WTC11 (cell line): Measurements from ENCODE around the gene TEX51. TPM values are rescaled to one million over a fixed set of nuclear protein-coding genes. Genes with fewer than 3 reads are reported as not detected.

Experiments
- ATAC-seq: fragments of 200-7000 bp; cut with Tn5 transposase; 2 replicates; pipeline ENCODE4 v1.10.0; 2021; ENCODE audit warnings: mild to moderate bottlenecking, moderate library complexity
- CTCF ChIA-PET: fragments of 300-600 bp; sonication (Branson Sonifier 250); formaldehyde crosslinking; loops from one replicate; lab custom pipeline; 2021; ENCODE audit warnings: antibody characterized with exemption; lab: Charles Lee
- POLR2A ChIA-PET: fragments of 350-600 bp; sonication (Branson Sonifier 250); formaldehyde crosslinking; loops from one replicate; lab custom pipeline; 2021; ENCODE audit warnings: antibody characterized with exemption; lab: Charles Lee
- DNase-seq: peaks from one replicate; pipeline ENCODE4 v3.0.0; 2021; ENCODE audit warnings: low spot score
- H3K27ac Mint-ChIP-seq: 2 replicates; pipeline ENCODE4 v1.8.0; 2021; ENCODE audit warnings: mixed read lengths
- H3K27me3 Mint-ChIP-seq: 2 replicates; pipeline ENCODE4 v1.8.0; 2021; ENCODE audit warnings: low read depth, mild to moderate bottlenecking, moderate library complexity, mixed read lengths
- H3K36me3 Mint-ChIP-seq: 2 replicates; pipeline ENCODE4 v1.8.0; 2021; ENCODE audit warnings: mixed read lengths
- H3K4me1 Mint-ChIP-seq: 2 replicates; pipeline ENCODE4 v1.8.0; 2022; ENCODE audit warnings: mixed read lengths
- H3K4me3 Mint-ChIP-seq: 2 replicates; pipeline ENCODE4 v1.8.0; 2021; ENCODE audit warnings: mild to moderate bottlenecking, moderate library complexity, mixed read lengths
- H3K9me3 Mint-ChIP-seq: 2 replicates; pipeline ENCODE4 v1.8.0; 2021; ENCODE audit warnings: mixed read lengths
- NR1H2 ChIP-seq: sonication (generic); formaldehyde crosslinking; IDR thresholded peaks from 2 replicates; pipeline ENCODE4 v1.9.0; 2021; ENCODE audit warnings: mild to moderate bottlenecking, moderate library complexity, missing genetic modification reagents
- TEAD4 ChIP-seq: sonication (generic); formaldehyde crosslinking; IDR thresholded peaks from 2 replicates; pipeline ENCODE4 v1.8.0; 2022; ENCODE audit warnings: mild to moderate bottlenecking, missing genetic modification reagents
- ZBTB21 ChIP-seq: sonication (generic); formaldehyde crosslinking; IDR thresholded peaks from 2 replicates; pipeline ENCODE4 v1.8.1; 2023; ENCODE audit warnings: mild to moderate bottlenecking, missing genetic modification reagents, borderline replicate concordance
- total RNA-seq: library from RNA; stranded (reverse); gene quantifications from 3 replicates; pipeline ENCODE4 v1.2.3, GENCODE V29; 2021

TEX51 gene
- total RNA-seq, 1 experiment from 2014 or later: not detected

GRCh38 chr2:126950504-126950903 lies 51.8 kb downstream of the TEX51 start:
- TF ChIP-seq NR1H2 (CRISPR knock-in tag) (no peak), TEAD4 (CRISPR knock-in tag) (no peak), ZBTB21 (no peak)
- peaks cover 11% of the 10 kb centered on the region for H3K36me3 Mint-ChIP-seq

More at GRCh38 chr2:126950504-126950903, 51.8 kb downstream of the TEX51 start:
- DNase-seq: no peak
- no peak overlapping the region for H3K27ac Mint-ChIP-seq
- H3K4me3 Mint-ChIP-seq: no peak overlapping the region
- H3K27me3 Mint-ChIP-seq: peaks cover 87% of the 10 kb centered on the region
- H3K9me3 Mint-ChIP-seq: peaks cover 13% of the 10 kb centered on the region
- peaks cover 30% of the 10 kb centered on the region for H3K4me1 Mint-ChIP-seq
- ChIA-PET POLR2A (no interaction called here), CTCF (no interaction called here)
- no peak for ATAC-seq

Other genes with a start within 250 kb of the TEX51 start
- gene GYPC, start 242.7 kb upstream of the TEX51 start, total RNA-seq: 21.9 to 28.1 TPM (median 23.9 TPM) in 3 replicates
- 38.9 to 42.5 TPM (median 41.6 TPM) in 3 replicates for gene BIN1, start 208.3 kb downstream of the TEX51 start, total RNA-seq